H1 (cell line): ENCODE data around the gene IFNL1. TPM values are rescaled to one million over a fixed set of nuclear protein-coding genes. Genes with fewer than 3 reads are reported as not detected.

Experiments
- CTCF ChIA-PET: fragments of 300-600 bp; sonication (Branson Sonifier 250); formaldehyde crosslinking; loops from one replicate; lab custom pipeline; 2021; ENCODE audit not compliant: partially characterized antibody; lab: Charles Lee
- POLR2A ChIA-PET: fragments of 300-600 bp; sonication (Branson Sonifier 250); formaldehyde crosslinking; loops from one replicate; lab custom pipeline; 2021; ENCODE audit warnings: inconsistent platforms; ENCODE audit not compliant: partially characterized antibody; lab: Charles Lee
- DNase-seq, 2 experiments: peaks; one replicate each; pipeline versions ENCODE4 v3.0.0 to v3.0.0-alpha.2; 2010 to 2022; ENCODE audit warnings: low spot score in 2 of 2, low read depth in 1 of 2, mixed read lengths in 1 of 2
- FAIRE-seq: peaks from 2 replicates; lab custom pipeline; 2011; peaks lifted over from hg19 to GRCh38; lab: Jason Lieb, UNC
- H2AFZ ChIP-seq: 2 replicates; pipeline ENCODE4 v1.8.1; 2012; ENCODE audit warnings: low read length, inconsistent platforms
- H2AK5ac ChIP-seq: 2 replicates; pipeline ENCODE4 v1.6.1; 2013; ENCODE audit warnings: low read depth, low read length
- H2BK120ac ChIP-seq: replicated peaks from 2 replicates; pipeline ENCODE3; 2013; ENCODE audit warnings: low read depth, low read length, inconsistent platforms
- H2BK12ac ChIP-seq: 2 replicates; pipeline ENCODE4 v1.6.1; 2013; ENCODE audit warnings: low read depth, low read length
- H2BK15ac ChIP-seq: 2 replicates; pipeline ENCODE4 v1.6.1; 2013; ENCODE audit warnings: low read length
- H2BK20ac ChIP-seq: 2 replicates; pipeline ENCODE4 v1.6.1; 2013; ENCODE audit warnings: low read length
- H2BK5ac ChIP-seq: 2 replicates; pipeline ENCODE4 v1.6.1; 2013; ENCODE audit warnings: low read depth, low read length
- H3K14ac ChIP-seq: 2 replicates; pipeline ENCODE4 v1.6.1; 2013; ENCODE audit warnings: inconsistent platforms; ENCODE audit not compliant: insufficient read length
- H3K18ac ChIP-seq: 2 replicates; pipeline ENCODE4 v1.6.1; 2013; ENCODE audit warnings: low read length; ENCODE audit errors: extremely low read depth
- H3K23ac ChIP-seq: 2 replicates; pipeline ENCODE4 v1.6.1; 2013; ENCODE audit warnings: inconsistent platforms; ENCODE audit not compliant: insufficient read length
- H3K23me2 ChIP-seq: 2 replicates; pipeline ENCODE4 v1.6.1; 2013; ENCODE audit warnings: low read depth, low read length
- H3K27ac ChIP-seq: 2 replicates; pipeline ENCODE4 v1.6.1; 2011; ENCODE audit warnings: low read depth, low read length, inconsistent platforms
- H3K27me3 ChIP-seq, 4 experiments: replicated peaks in 1 of 4; 1 replicate in 1 of 4; 2 replicates in 3 of 4; pipeline versions ENCODE4 v1.6.1 to v1.8.1; 2011 to 2013; ENCODE audit warnings: low read length in 3 of 4, mild to moderate bottlenecking in 3 of 4, inconsistent platforms in 2 of 4, mixed read lengths in 2 of 4, moderate library complexity in 1 of 4; ENCODE audit not compliant: control insufficient read depth in 3 of 4, insufficient read depth in 3 of 4; ENCODE audit errors: extremely low read depth in 1 of 4
- H3K36me3 ChIP-seq, 4 experiments: 2 replicates each; pipeline versions ENCODE4 v1.6.1 to v1.8.1; 2011 to 2013; ENCODE audit warnings: mild to moderate bottlenecking in 4 of 4, low read length in 3 of 4, moderate library complexity in 2 of 4, control low read depth in 1 of 4, inconsistent platforms in 1 of 4; ENCODE audit not compliant: insufficient read depth in 4 of 4, control insufficient read depth in 2 of 4
- H3K4ac ChIP-seq: replicated peaks from 2 replicates; pipeline ENCODE3; 2013; ENCODE audit warnings: low read length, low read depth, mixed read lengths, inconsistent platforms; ENCODE audit not compliant: insufficient read length
- H3K4me1 ChIP-seq, 4 experiments: replicated peaks in 1 of 4; 1 replicate in 1 of 4; 2 replicates in 3 of 4; pipeline versions ENCODE4 v1.6.1 to v1.8.1; 2011 to 2013; ENCODE audit warnings: low read length in 3 of 4, inconsistent platforms in 2 of 4, mixed read lengths in 1 of 4; ENCODE audit not compliant: insufficient read depth in 4 of 4, control insufficient read depth in 3 of 4
- H3K4me2 ChIP-seq, 2 experiments: 2 replicates each; pipeline versions ENCODE4 v1.6.1 to v1.8.1; 2011 to 2013; ENCODE audit warnings: low read depth in 2 of 2, low read length in 2 of 2, control low read depth in 1 of 2, inconsistent platforms in 1 of 2, mild to moderate bottlenecking in 1 of 2; ENCODE audit not compliant: insufficient read depth in 1 of 2
- H3K4me3 ChIP-seq, 4 experiments: fragments of 200-600, 300-600 bp in 1 of 4; sonication (generic), shearing (Covaris generic), sonication (Bioruptor Twin) in 1 of 4; 2 replicates each; pipeline versions ENCODE4 v1.5.1 to v1.8.1; 2011 to 2016; ENCODE audit warnings: low read length in 4 of 4, low read depth in 3 of 4, control low read depth in 2 of 4, inconsistent platforms in 2 of 4, mild to moderate bottlenecking in 2 of 4, mixed read lengths in 1 of 4, moderate library complexity in 1 of 4; ENCODE audit not compliant: insufficient read depth in 2 of 4; ENCODE audit errors: extremely low read depth in 1 of 4
- H3K56ac ChIP-seq: replicated peaks from 2 replicates; pipeline ENCODE3; 2013; ENCODE audit warnings: low read depth, mild to moderate bottlenecking, mixed read lengths, low read length, inconsistent platforms; ENCODE audit not compliant: insufficient read length
- H3K79me1 ChIP-seq: 2 replicates; pipeline ENCODE4 v1.6.1; 2013; ENCODE audit warnings: low read depth, low read length, control low read depth
- H3K79me2 ChIP-seq, 2 experiments: 2 replicates each; pipeline versions ENCODE4 v1.6.1 to v1.8.1; 2012 to 2013; ENCODE audit warnings: low read length in 2 of 2, mild to moderate bottlenecking in 2 of 2, inconsistent platforms in 1 of 2; ENCODE audit not compliant: insufficient read depth in 2 of 2, control insufficient read depth in 1 of 2
- H3K9ac ChIP-seq, 4 experiments: replicated peaks in 1 of 4; 1 replicate in 1 of 4; 2 replicates in 3 of 4; pipeline versions ENCODE4 v1.6.1 to v1.8.1; 2011 to 2013; ENCODE audit warnings: low read depth in 3 of 4, low read length in 3 of 4, control low read depth in 2 of 4, mild to moderate bottlenecking in 2 of 4, moderate library complexity in 2 of 4, inconsistent platforms in 1 of 4; ENCODE audit errors: extremely low read depth in 1 of 4
- H3K9me3 ChIP-seq, 2 experiments: 2 replicates each; pipeline versions ENCODE4 v1.6.1 to v1.8.1; 2012 to 2013; ENCODE audit warnings: mild to moderate bottlenecking in 2 of 2, moderate library complexity in 2 of 2, control low read depth in 1 of 2, inconsistent platforms in 1 of 2, low read depth in 1 of 2, low read length in 1 of 2, mixed read lengths in 1 of 2; ENCODE audit not compliant: insufficient read depth in 2 of 2
- H4K20me1 ChIP-seq, 2 experiments: replicated peaks in 1 of 2; 2 replicates each; pipeline versions ENCODE3 to v1.8.1; 2011 to 2013; ENCODE audit warnings: inconsistent platforms in 2 of 2, low read length in 2 of 2, mild to moderate bottlenecking in 1 of 2; ENCODE audit not compliant: insufficient read depth in 2 of 2, control insufficient read depth in 1 of 2
- H4K5ac ChIP-seq: 2 replicates; pipeline ENCODE4 v1.6.1; 2013; ENCODE audit warnings: low read length, low read depth, mixed read lengths, inconsistent platforms; ENCODE audit not compliant: insufficient read length
- H4K8ac ChIP-seq: 2 replicates; pipeline ENCODE4 v1.8.0; 2013; ENCODE audit warnings: mild to moderate bottlenecking, moderate library complexity, low read length, inconsistent platforms; ENCODE audit not compliant: insufficient read depth; ENCODE audit errors: extremely low read depth
- H4K91ac ChIP-seq: replicated peaks from 2 replicates; pipeline ENCODE3; 2013; ENCODE audit warnings: low read length, mixed read lengths, inconsistent platforms; ENCODE audit not compliant: insufficient read length
- CBX8 ChIP-seq: fragments of 300-800, 300-1000 bp; sonication (generic); IDR thresholded peaks from 2 replicates; pipeline ENCODE4 v1.7.1; 2016; ENCODE audit warnings: low read depth, low read length, borderline replicate concordance
- CEBPB ChIP-seq: IDR thresholded peaks from 2 replicates; pipeline ENCODE4 v1.6.1; 2012; ENCODE audit warnings: low read depth, low read length
- CHD2 ChIP-seq: IDR thresholded peaks from 2 replicates; pipeline ENCODE4 v1.6.1; 2012; ENCODE audit warnings: low read length, improper control_type of control experiment
- HDAC6 ChIP-seq: IDR thresholded peaks from one replicate; pipeline ENCODE4 v1.7.1; 2012; ENCODE audit warnings: low read depth, mild to moderate bottlenecking, inconsistent platforms, low read length, moderate library complexity
- MAFK ChIP-seq: IDR thresholded peaks from 2 replicates; pipeline ENCODE4 v1.6.1; 2012; ENCODE audit warnings: low read depth, mild to moderate bottlenecking, improper control_type of control experiment, low read length
- PHF8 ChIP-seq: fragments of 200-600 bp; sonication (generic); conservative IDR thresholded peaks from 2 replicates; pipeline ENCODE4 v1.7.1; 2012; ENCODE audit warnings: low read depth, mild to moderate bottlenecking, inconsistent platforms, low read length, moderate library complexity
- RBBP5 ChIP-seq: IDR thresholded peaks from 2 replicates; pipeline ENCODE4 v1.7.1; 2012; ENCODE audit warnings: low read depth, mild to moderate bottlenecking, inconsistent platforms, low read length, moderate library complexity, borderline replicate concordance
- RFX5 ChIP-seq: IDR thresholded peaks from 2 replicates; pipeline ENCODE4 v1.6.1; 2011; ENCODE audit warnings: low read depth, low read length, improper control_type of control experiment, borderline replicate concordance
- SP2 ChIP-seq: IDR thresholded peaks from 2 replicates; pipeline ENCODE4 v1.6.1; 2012; ENCODE audit warnings: mild to moderate bottlenecking, low read length, inconsistent platforms
- SUZ12 ChIP-seq: fragments of 200-600 bp; sonication (generic); IDR thresholded peaks from 2 replicates; pipeline ENCODE4 v1.6.1; 2012; ENCODE audit warnings: mild to moderate bottlenecking, inconsistent platforms, low read length, moderate library complexity, mixed read lengths
- TAF1 ChIP-seq: IDR thresholded peaks from 2 replicates; pipeline ENCODE4 v1.6.1; 2011; ENCODE audit warnings: mild to moderate bottlenecking, low read depth, low read length
- TCF12 ChIP-seq: IDR thresholded peaks from 2 replicates; pipeline ENCODE4 v1.6.1; 2011; ENCODE audit warnings: low read depth, mild to moderate bottlenecking, low read length
- TEAD4 ChIP-seq: IDR thresholded peaks from 2 replicates; pipeline ENCODE4 v1.6.1; 2012; ENCODE audit warnings: low read depth, low read length, inconsistent platforms, mixed read lengths
- YY1 ChIP-seq: IDR thresholded peaks from 2 replicates; pipeline ENCODE4 v1.6.1; 2011; ENCODE audit warnings: low read depth, mild to moderate bottlenecking, low read length
- ZNF274 ChIP-seq: IDR thresholded peaks from 2 replicates; pipeline ENCODE4 v1.7.0; 2012; ENCODE audit warnings: low read length, borderline replicate concordance; ENCODE audit errors: extremely low read depth
- WGBS, 2 experiments: shearing (Covaris generic) in 1 of 2; methylation state at CpG; one replicate each; pipeline versions ENCODE4 v1.1.6 to v1.1.7; 2013 to 2015; ENCODE audit warnings: low lambda C conversion rate in 2 of 2, mixed read lengths in 2 of 2, inconsistent platforms in 1 of 2, low coverage in 1 of 2, missing lambda C conversion rate in 1 of 2; ENCODE audit not compliant: insufficient replicate concordance in 2 of 2, insufficient coverage in 1 of 2, insufficient read length in 1 of 2; ENCODE audit errors: extremely low coverage in 1 of 2, missing lambda C conversion rate in 1 of 2; 5-methylcytosine and 5-hydroxymethylcytosine counted together
- polyA plus RNA-seq, 7 experiments: library from polyadenylated mRNA; depleted of rRNA in 3 of 7; stranded (reverse) in 5 of 7; unstranded in 2 of 7; fragments of >200 nt in 5 of 7; fragments of 200-250 nt in 2 of 7; gene quantifications; 1 replicate in 5 of 7; 2 replicates in 1 of 7; 4 replicates in 1 of 7; pipeline versions ENCODE4 v1.2.1 to v1.2.3, GENCODE V29; 2011 to 2013; ENCODE audit warnings: missing spikeins in 2 of 7, mixed read lengths in 2 of 7
- total RNA-seq: library from RNA; stranded (reverse); fragmentation: NEBNext Ultra II Directional; extraction: Animal tissue kit (Norgen Biotek cat#: 25700); gene quantifications from 2 replicates; pipeline ENCODE4 v1.2.1, GENCODE V29; 2021

Gene IFNL1
- total and polyA plus RNA-seq, 2 of the 8 experiments (the other 6 are each of a cell fraction or from before 2014, with no cell fraction given): not detected

- Histone ChIP-seq H3K36me3 (peaks cover 0 to 15% (median 1%) of the 10 kb centered on the region in 4 experiments; a peak in 2 of 8 replicates), H2BK20ac (no peak overlapping the region), H3K18ac (no peak overlapping the region), H2BK15ac (no peak overlapping the region), H2BK120ac (no peak overlapping the region), H4K5ac (no peak overlapping the region), H3K23ac (no peak overlapping the region), H3K4me1 (peaks cover 2 to 8% (median 3%) of the 10 kb centered on the region in 4 experiments; a peak in 5 of 7 replicates), H3K9me3 (no peaks in the 10 kb centered on the region), H2AK5ac (no peak overlapping the region), H3K23me2 (peaks cover 7% of the 10 kb centered on the region; the same call in 1 of the 2 replicates), H3K4me3 (no peak overlapping the region), H3K27ac (no peak overlapping the region), H3K14ac (no peak overlapping the region), H3K4ac (no peak overlapping the region), H4K91ac (no peak overlapping the region), H4K20me1 (peaks cover 0 to 7% of the 10 kb centered on the region in 2 experiments), H2AFZ (no peak overlapping the region), H3K79me2 (no peaks in the 10 kb centered on the region), H3K4me2 (no peak overlapping the region), H2BK5ac (no peak overlapping the region), H2BK12ac (no peak overlapping the region), H3K79me1 (no peaks in the 10 kb centered on the region), H3K9ac (no peak overlapping the region), H3K27me3 (peaks cover 0 to 14% (median 12%) of the 10 kb centered on the region in 4 experiments; a peak in 4 of 7 replicates), H4K8ac (no peak overlapping the region), H3K56ac (no peak overlapping the region)
- no peak for DNase-seq
- FAIRE-seq: no peak
- ChIA-PET POLR2A (interaction anchor here (1.0 kb wide), 1 partner anchor 12 kb away, joined by 3 read pairs; no protein-coding TSS in a partner anchor), CTCF (interaction anchor here (0.7 kb wide), 1 partner anchor 11 kb away, joined by 4 read pairs; no protein-coding TSS in a partner anchor)
- 93% methylated on average over 5 of the region's 5 CpGs; no CpG with 5 or more reads in 1 of the 2 experiments for WGBS, 2 experiments
- TF ChIP-seq RBBP5: no peak
- TF ChIP-seq RFX5: no peak
- no peak for TF ChIP-seq YY1
- no peak for TF ChIP-seq ZNF274
- no peak for TF ChIP-seq PHF8
- no peak for TF ChIP-seq HDAC6
- TF ChIP-seq TEAD4: no peak
- TF ChIP-seq TCF12: no peak
- TF ChIP-seq CEBPB: no peak
- TF ChIP-seq CHD2: no peak
- no peak for TF ChIP-seq CBX8
- no peak for TF ChIP-seq TAF1
- no peak for TF ChIP-seq SP2
- no peak for TF ChIP-seq SUZ12
- TF ChIP-seq MAFK: no peak
Measured at GRCh38 chr19:39318071-39318470, 21.9 kb downstream of the IFNL1 start.
